Transverse colon (tissue), 4 donors: ENCODE measurements around the gene MTMR6. TPM values are rescaled to one million over a fixed set of nuclear protein-coding genes. Genes with fewer than 3 reads are reported as not detected.

Experiments used
- DNase-seq: peaks from one replicate; pipeline ENCODE4 v3.0.0-alpha.2; 2019
- H3K27ac ChIP-seq, 4 donors: fragments of 200-600 bp; sonication (generic); 2 replicates each; pipeline ENCODE4 v1.5.1; 2016 to 2018; ENCODE audit warnings: inconsistent platforms in 4 of 4
- H3K27me3 ChIP-seq: fragments of 200-600 bp; sonication (generic); 2 replicates; pipeline ENCODE4 v1.5.1; 2017; ENCODE audit warnings: inconsistent platforms
- H3K36me3 ChIP-seq, 4 donors: fragments of 200-600 bp; sonication (generic); 2 replicates each; pipeline ENCODE4 v1.5.1; 2017 to 2019; ENCODE audit warnings: inconsistent platforms in 4 of 4
- H3K4me1 ChIP-seq, 4 donors: fragments of 200-600 bp; sonication (generic); 2 replicates each; pipeline ENCODE4 v1.5.1; 2017 to 2020; ENCODE audit warnings: inconsistent platforms in 4 of 4
- H3K4me3 ChIP-seq, 4 donors: fragments of 200-600 bp; sonication (generic); 1 replicate in 1 of 4; 2 replicates in 3 of 4; pipeline versions ENCODE4 v1.5.1 to v1.6.1; 2017 to 2019; ENCODE audit warnings: inconsistent platforms in 4 of 4
- H3K9me3 ChIP-seq, 2 donors: fragments of 200-600 bp; sonication (generic); 2 replicates each; pipeline ENCODE4 v1.5.1; 2017 to 2019; ENCODE audit warnings: inconsistent platforms in 2 of 2
- EP300 ChIP-seq: sonication (generic); formaldehyde crosslinking; IDR thresholded peaks from one replicate; pipeline ENCODE4 v1.6.1; 2017; ENCODE audit warnings: antibody characterized with exemption, low read depth
- POLR2A ChIP-seq: fragments of 450-650 bp; IDR thresholded peaks from one replicate; pipeline ENCODE4 v1.6.1; 2016; ENCODE audit warnings: antibody characterized with exemption, mild to moderate bottlenecking, moderate library complexity
- POLR2AphosphoS5 ChIP-seq, 3 donors: sonication (generic); formaldehyde crosslinking; IDR thresholded peaks; one replicate each; pipeline ENCODE4 v1.6.1; 2016; ENCODE audit warnings: antibody characterized with exemption in 3 of 3
- WGBS, 2 donors: methylation state at CpG; one replicate each; pipeline ENCODE4 v1.1.5; 2018; ENCODE audit warnings: low coverage in 1 of 2; 5-methylcytosine and 5-hydroxymethylcytosine counted together
- in situ Hi-C, 4 donors: fragments of 200-750 bp; cut with MboI; loops; one replicate each; pipeline versions ENCODE4 v1.15.0 to v1.15.1; 2017; ENCODE audit warnings: low sequenced_read_pairs in 3 of 4, low pct_ligation_motif_present in 1 of 4, low pct_unique_long_range_greater_than_20kb in 1 of 4
- intact Hi-C: fragments of 100-400 bp; cut with DNase I; formaldehyde crosslinking; loops from one replicate; pipeline ENCODE4 v1.15.1; 2023; ENCODE audit warnings: low total_unique reads
- total RNA-seq, 4 donors: library from RNA; depleted of rRNA; stranded (reverse); fragments of >200 nt; gene quantifications; one replicate each; pipeline ENCODE4 v1.1.0, GENCODE V29; 2016
- TF ChIP-seq, protein P1 (sequence below), 5 experiments: fragments of 200-600 bp in 3 of 5; fragments of 450-650 bp in 2 of 5; sonication (generic) in 3 of 5; IDR thresholded peaks; 1 replicate in 2 of 5; 2 replicates in 3 of 5; pipeline ENCODE4 v1.5.1; 2016 to 2017; ENCODE audit warnings: antibody characterized with exemption in 5 of 5, inconsistent platforms in 3 of 5, mild to moderate bottlenecking in 2 of 5, moderate library complexity in 1 of 5

The MTMR6 gene
- total RNA-seq, 4 donors from 2014 or later: 6.4 to 16.4 (median 11.9) TPM

GRCh38 chr13:25248071-25248470 lies 39.2 kb downstream of the MTMR6 start:
- DNase-seq: no peak
- H3K4me1 ChIP-seq: peaks cover 0 to 8% (median under 1%) of the 10 kb centered on the region in 4 donors
- intact Hi-C loops (no loop called here), in situ Hi-C loops (no loop called here)
- H3K36me3 ChIP-seq: peaks cover 0 to 26% (median 2%) of the 10 kb centered on the region in 4 donors
- H3K9me3 ChIP-seq: no peaks in the 10 kb centered on the region
- no peak overlapping the region for H3K27ac ChIP-seq
- H3K4me3 ChIP-seq: no peak overlapping the region
- no peaks in the 10 kb centered on the region for H3K27me3 ChIP-seq
- TF ChIP-seq, protein P1, sequence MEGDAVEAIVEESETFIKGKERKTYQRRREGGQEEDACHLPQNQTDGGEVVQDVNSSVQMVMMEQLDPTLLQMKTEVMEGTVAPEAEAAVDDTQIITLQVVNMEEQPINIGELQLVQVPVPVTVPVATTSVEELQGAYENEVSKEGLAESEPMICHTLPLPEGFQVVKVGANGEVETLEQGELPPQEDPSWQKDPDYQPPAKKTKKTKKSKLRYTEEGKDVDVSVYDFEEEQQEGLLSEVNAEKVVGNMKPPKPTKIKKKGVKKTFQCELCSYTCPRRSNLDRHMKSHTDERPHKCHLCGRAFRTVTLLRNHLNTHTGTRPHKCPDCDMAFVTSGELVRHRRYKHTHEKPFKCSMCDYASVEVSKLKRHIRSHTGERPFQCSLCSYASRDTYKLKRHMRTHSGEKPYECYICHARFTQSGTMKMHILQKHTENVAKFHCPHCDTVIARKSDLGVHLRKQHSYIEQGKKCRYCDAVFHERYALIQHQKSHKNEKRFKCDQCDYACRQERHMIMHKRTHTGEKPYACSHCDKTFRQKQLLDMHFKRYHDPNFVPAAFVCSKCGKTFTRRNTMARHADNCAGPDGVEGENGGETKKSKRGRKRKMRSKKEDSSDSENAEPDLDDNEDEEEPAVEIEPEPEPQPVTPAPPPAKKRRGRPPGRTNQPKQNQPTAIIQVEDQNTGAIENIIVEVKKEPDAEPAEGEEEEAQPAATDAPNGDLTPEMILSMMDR (IDR thresholded peaks at IDR 0.05): no peak
- no peak for TF ChIP-seq EP300
- TF ChIP-seq POLR2AphosphoS5 (IDR thresholded peaks at IDR 0.05): no peak
- no peak for TF ChIP-seq POLR2A
- 91 to 97% methylated on average over 1 of the region's 1 CpG for WGBS, 2 donors

DNA sequence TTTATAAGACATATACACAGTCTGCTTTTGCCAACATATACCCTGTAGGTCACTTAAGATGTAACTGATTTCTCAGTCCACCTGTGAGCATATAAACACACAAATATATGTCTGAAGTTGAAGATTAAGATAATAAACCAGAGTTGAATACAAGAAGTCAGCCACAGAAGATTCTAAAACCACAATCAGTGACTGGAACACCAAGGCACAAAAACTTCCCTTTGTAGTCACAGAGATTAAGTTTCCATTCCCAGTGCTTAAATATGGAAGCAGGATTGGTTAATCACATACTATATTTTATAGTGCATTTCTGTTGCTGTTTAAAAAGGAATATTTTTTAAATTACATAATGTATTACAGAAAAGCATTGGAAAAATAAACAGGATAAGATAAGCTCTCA lies 39.9 kb downstream of the MTMR6 start:
- no peak for DNase-seq
- no peaks in the 10 kb centered on the region for H3K9me3 ChIP-seq
- intact Hi-C loops (no loop called here), in situ Hi-C loops (no loop called here)
- TF ChIP-seq, protein P1 (IDR thresholded peaks at IDR 0.05): no peak
- TF ChIP-seq EP300 (no peak), POLR2A (no peak), POLR2AphosphoS5 (IDR thresholded peaks at IDR 0.05) (no peak)
- H3K4me1 ChIP-seq: peaks cover 0 to under 1% (median 0%) of the 10 kb centered on the region in 4 donors
- H3K27ac ChIP-seq: no peak overlapping the region
- peaks cover 0 to 21% (median 2%) of the 10 kb centered on the region in 4 donors for H3K36me3 ChIP-seq
- H3K27me3 ChIP-seq: no peaks in the 10 kb centered on the region
- no peak overlapping the region for H3K4me3 ChIP-seq

DNA sequence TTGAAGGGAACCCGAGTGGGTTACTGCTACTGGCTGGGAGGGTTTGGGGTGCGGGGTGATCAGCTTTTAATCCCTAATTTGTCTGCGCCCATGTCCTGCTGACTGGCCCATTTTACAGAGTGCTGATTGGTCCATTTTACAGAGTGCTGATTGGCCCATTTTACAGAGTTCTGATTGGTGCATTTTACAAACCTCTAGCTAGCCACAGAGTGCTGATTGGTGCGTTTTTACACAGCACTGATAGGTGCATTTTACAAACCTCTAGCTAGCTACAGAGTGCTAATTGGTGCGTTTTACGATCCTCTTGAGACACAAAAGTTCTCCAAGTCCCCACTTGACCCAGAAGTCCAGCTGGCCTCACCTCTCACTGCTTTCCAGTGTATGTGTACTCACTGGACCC lies 43.2 kb downstream of the MTMR6 start:
- no peak for DNase-seq
- no peak overlapping the region for H3K4me3 ChIP-seq
- intact Hi-C loops (no loop called here), in situ Hi-C loops (no loop called here)
- TF ChIP-seq POLR2AphosphoS5 (IDR thresholded peaks at IDR 0.05) (no peak), EP300 (no peak), POLR2A (no peak)
- TF ChIP-seq, protein P1 (IDR thresholded peaks at IDR 0.05): no peak
- H3K36me3 ChIP-seq: no peaks in the 10 kb centered on the region
- H3K4me1 ChIP-seq: no peaks in the 10 kb centered on the region
- WGBS, 2 donors: 93 to 100% methylated on average over 5 to 6 of the region's 6 CpGs
- no peaks in the 10 kb centered on the region for H3K27me3 ChIP-seq
- H3K27ac ChIP-seq: no peak overlapping the region
- H3K9me3 ChIP-seq: no peaks in the 10 kb centered on the region

- intact Hi-C loops: no loop called here
- no peak for TF ChIP-seq POLR2AphosphoS5 (IDR thresholded peaks at IDR 0.05)
- TF ChIP-seq, protein P1 (IDR thresholded peaks at IDR 0.05): no peak
- TF ChIP-seq EP300: no peak
- no peak for TF ChIP-seq POLR2A
- in situ Hi-C loops: no loop called here
- H3K27me3 ChIP-seq: no peaks in the 10 kb centered on the region
- H3K36me3 ChIP-seq: no peaks in the 10 kb centered on the region
- H3K27ac ChIP-seq: no peak overlapping the region
- 79 to 87% methylated on average over 2 to 3 of the region's 3 CpGs for WGBS, 2 donors
- no peak overlapping the region for H3K4me3 ChIP-seq
- H3K9me3 ChIP-seq: no peaks in the 10 kb centered on the region
- H3K4me1 ChIP-seq: no peaks in the 10 kb centered on the region
- no peak for DNase-seq
Observed at GRCh38 chr13:25242956-25243355, 44.3 kb downstream of the MTMR6 start.
